Body of pancreas (tissue), 4 donors: ENCODE results near the gene NBAS.

Experiments
- POLR2A ChIP-seq, 3 donors: fragments of 450-650 bp; IDR thresholded peaks; one replicate each; pipeline ENCODE4 v1.6.1; 2016; ENCODE audit warnings: antibody characterized with exemption in 3 of 3, mild to moderate bottlenecking in 2 of 3
- TF ChIP-seq, protein P1 (sequence below), 7 experiments: fragments of 450-650 bp in 4 of 7; fragments of 200-600 bp in 3 of 7; sonication (generic) in 3 of 7; IDR thresholded peaks; one replicate each; pipeline ENCODE4 v1.5.1; 2016 to 2019; ENCODE audit warnings: antibody characterized with exemption in 7 of 7

DNA sequence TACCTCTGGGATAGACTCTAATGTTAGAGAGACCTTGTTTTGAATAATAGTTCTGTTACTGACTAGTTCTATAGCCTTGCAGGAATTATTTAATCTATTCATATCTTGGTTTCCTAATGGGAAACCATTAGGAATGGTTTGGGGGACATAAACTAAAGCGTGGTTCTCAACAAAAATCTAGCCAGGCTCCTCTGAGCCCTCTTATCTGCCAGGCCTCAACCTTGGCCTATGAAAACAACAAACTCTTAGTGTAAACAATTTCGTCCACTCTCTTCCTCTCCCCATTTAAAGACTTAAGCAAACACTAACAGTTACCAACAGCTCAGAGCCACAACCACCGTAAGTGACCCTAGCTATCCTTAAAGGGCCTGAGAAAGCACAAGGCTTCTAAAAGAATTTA lies 10.6 kb upstream of the NBAS start:
- no peak for TF ChIP-seq POLR2A (IDR thresholded peaks at IDR 0.05)
- TF ChIP-seq, protein P1, sequence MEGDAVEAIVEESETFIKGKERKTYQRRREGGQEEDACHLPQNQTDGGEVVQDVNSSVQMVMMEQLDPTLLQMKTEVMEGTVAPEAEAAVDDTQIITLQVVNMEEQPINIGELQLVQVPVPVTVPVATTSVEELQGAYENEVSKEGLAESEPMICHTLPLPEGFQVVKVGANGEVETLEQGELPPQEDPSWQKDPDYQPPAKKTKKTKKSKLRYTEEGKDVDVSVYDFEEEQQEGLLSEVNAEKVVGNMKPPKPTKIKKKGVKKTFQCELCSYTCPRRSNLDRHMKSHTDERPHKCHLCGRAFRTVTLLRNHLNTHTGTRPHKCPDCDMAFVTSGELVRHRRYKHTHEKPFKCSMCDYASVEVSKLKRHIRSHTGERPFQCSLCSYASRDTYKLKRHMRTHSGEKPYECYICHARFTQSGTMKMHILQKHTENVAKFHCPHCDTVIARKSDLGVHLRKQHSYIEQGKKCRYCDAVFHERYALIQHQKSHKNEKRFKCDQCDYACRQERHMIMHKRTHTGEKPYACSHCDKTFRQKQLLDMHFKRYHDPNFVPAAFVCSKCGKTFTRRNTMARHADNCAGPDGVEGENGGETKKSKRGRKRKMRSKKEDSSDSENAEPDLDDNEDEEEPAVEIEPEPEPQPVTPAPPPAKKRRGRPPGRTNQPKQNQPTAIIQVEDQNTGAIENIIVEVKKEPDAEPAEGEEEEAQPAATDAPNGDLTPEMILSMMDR (IDR thresholded peaks at IDR 0.05) = no peak
